IPS-NIHi7 (cell line): ENCODE results near the gene ZNF195.
"Not testable (repeated sequence)": the region's sequence is repeated elsewhere in the genome, so short reads cannot be mapped to it uniquely, and the experiment has no call there.

Experiments
- DNase-seq: peaks from one replicate; pipeline ENCODE4 v3.0.0; 2012; ENCODE audit warnings: mixed read lengths; ENCODE audit errors: extremely low spot score

ZNF195 gene

DNA sequence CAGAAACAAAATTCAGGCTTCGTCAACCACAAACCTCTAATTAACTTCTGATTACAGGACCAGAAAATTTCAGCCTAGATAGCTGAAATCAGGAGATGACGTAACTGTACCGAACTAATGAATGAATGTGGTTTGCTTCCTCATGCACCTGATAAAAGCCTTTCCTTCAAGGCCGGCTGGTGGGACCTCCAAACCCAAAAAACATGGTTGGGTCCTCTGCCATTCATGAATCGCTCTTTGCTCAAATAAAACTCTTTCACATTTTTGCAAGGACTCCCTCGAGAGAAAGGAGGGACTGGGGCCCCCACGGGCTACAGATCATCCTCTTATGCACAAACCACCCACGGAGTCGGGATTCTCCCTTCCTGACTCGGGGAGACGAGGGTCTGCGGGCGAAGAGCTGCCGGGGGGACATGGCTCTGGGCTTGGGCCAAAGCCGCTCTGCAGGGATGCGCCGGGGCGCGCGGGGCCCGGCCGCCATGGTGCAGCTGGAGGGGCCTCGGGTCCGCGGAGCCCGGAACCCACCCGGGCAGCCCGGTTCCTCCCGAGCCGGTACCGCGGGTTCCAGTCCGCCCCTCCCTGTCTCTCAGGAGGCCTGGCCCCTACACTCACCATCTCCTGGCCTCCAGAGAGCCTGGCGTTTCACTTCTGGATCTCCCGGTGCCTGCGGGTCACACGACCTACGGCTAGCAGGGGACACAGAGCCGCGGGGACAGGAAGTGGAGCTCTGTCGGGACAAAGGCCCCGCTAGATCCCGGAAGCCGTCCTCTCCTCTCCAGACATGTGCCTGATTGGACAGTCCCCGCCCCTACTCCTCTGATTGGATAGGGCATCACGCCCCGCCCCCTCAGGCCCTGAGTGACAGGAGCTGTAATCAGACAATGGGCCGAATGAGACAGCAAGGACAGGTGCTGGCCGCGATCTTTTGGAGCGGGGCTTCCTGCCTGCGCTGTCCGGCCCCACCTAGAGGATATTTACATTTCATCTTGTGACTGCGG, at the start of gene ZNF195:
TSS of gene ZNF195 (minus strand) at position 721 of the 998 bp plus-strand sequence. CDS start at position 615, 106 bp downstream.
- peak; percentile 99 for DNase-seq

DNA sequence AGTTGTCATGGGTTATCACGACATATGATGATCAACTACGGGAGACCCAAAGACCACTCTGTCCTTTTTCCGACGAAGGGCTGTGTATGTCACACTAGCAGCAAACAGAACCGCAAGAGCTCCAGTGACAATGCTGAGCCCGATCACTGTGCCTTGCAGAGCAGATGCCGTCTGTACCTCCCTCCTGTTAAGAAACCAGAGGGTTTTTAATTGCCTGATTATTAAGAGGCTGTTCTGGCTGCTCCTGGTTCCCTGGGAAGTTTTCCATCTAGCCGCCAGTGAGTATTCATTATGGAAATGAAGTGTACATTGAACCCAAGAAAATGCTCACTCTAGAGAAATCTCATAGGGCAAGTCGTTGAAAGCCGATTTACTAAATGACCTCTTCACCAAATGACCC, 49.1 kb upstream of the ZNF195 start:
- not testable (repeated sequence) for DNase-seq

DNA sequence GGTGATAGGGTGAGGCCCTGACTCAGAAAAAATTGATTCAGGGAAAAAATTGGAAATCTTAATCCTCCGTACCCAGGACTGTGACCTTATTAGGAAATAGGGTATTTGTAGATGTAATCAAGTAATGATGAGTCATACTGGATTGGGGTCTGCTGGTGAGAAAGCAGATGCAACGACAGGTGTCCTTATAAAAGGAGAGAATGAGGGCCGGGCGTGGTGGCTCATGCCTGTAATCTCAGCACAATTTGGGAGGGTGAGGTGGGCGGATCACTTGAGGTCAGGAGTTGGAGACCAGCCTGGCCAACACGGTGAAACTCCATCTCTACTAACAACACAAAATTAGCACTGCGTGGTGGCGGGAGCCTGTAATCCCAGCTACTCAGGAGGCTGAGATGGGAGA, 47.6 kb upstream of the ZNF195 start:
- not testable (repeated sequence) for DNase-seq

DNA sequence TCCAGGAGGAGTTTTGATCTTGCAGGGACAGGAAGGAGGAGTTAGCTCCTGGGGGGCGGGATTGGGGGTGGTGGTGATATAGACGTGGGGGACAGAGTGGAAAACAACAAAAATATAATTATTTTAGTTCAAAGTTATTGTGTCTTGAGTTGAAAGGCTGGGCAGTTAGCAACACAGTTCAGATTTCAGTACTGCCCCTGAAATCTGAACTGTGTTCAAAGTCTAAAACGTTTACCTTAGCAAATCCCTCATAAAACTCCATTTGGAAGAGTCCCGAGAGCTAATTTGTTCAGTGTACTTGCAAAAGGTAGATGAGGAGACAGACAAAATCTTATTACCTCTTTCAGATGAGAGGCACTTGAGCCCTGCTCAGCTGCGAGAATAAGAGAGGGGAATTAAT, 45.0 kb upstream of the ZNF195 start:
- DNase-seq = not testable (repeated sequence)

DNA sequence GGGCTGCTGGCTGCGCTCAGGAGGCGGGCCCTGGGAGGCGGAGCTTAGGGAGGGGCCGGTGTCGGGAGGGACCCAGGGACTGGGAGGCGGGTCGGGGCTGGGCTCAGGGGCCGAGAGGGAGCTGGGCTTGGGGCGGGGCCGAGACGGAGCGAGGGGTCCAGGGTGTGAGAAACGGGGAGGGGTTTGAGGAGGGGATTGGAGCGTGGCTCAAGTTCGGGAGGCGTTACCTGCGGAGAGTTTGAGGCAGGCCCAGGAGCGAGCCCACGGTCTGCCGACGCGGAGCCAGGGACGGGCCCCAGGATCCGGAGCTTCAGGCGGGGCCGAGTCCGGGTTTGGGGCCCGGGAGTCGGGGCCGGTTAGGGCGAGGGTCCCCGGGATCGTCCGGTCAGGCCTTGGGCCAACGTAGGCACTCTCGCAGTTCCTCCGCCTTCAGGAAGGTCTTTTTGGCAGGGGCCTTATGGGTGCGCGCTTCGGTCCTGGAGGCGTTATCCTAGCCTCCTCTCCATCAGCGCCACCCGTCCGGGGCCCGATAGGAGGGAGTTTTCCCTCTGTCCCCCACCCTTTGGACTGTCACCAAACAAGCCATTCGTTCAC, 44.3 kb upstream of the ZNF195 start:
- DNase-seq = peak; percentile 60

- DNase-seq = peak; percentile 72
Measured at GRCh38 chr11:3422380-3423137, 43.6 kb upstream of the ZNF195 start.

DNA sequence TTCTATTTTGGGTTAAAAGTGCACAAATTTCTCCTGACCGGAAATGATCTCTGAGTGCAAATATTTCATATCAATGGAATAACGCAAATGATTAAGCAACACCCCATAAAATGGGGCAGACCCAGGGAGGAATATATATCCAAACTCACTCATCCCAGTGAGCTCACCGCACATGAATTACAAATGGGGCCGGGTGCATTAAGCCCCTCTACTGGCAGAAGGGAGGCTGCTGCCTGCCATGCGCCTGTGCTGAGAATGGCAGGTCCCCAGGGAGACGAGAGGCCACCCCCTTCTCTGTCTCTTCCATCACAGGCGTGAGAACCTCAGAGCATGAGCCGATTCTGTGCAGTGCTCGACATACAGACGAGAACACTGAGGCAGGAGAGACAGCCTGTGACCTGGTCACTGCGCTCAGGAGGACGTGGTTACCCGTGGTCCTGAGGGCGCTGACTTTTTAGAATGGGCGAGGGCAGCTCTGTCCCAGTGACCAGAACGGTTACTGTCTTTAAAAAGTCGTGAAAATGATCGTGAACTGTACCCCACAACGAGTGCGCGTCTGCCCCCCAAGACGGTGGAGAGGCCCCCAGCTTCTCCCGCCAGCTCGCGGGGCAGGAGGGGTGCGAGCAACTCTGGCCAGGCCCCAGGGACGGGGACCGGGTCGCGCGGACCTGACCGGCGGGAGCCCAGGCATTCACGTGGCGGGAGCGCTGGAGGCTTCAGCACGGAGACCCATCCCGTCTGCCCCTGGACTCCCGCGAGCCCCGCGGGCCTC, 42.8 kb upstream of the ZNF195 start:
- DNase-seq = not testable (repeated sequence)

- not testable (repeated sequence) for DNase-seq
Measured at GRCh38 chr11:3420281-3421042, 41.5 kb upstream of the ZNF195 start.

DNA sequence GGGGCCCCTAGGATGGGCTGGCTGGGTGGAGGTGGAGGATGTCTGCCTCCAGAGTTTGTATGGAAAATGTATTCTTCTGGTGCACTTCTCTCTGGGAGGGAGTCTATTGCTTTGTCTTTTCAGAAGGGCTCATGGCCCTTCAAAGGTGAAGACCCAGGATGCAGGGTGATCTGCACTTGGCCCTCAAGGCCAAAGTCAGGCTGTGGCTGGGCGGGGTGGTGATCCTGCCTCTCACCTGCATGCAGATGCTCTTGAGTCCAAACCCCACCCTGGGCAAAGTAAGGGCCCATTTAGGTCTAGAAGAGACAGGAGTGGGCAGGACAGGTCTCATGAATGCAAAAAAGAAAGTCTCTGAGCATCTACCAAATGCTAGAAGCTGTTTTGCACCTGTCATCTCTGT, 40.5 kb upstream of the ZNF195 start:
- not testable (repeated sequence) for DNase-seq

DNA sequence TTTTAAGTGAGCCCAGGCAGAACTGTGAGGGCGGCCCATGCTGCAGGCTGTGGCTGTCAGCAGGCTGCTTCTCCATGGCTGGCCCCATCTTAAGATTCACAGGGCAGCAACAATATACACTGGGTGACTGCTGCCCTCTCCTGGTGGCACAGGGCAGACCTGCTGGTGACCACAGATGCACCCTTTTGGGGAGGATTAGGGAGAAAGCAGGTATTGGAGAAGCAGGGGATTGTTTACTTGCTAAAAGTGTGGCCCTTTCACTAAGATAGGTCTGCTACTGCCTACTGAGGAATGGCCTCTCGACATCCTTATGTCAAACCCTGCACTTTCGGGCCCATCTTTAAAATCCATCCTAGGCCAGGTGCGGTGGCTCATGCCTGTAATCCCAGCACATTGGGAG, 38.1 kb upstream of the ZNF195 start:
- DNase-seq = not testable (repeated sequence)

- not testable (repeated sequence) for DNase-seq
Measured at GRCh38 chr11:3415301-3415700, 36.4 kb upstream of the ZNF195 start.

DNA sequence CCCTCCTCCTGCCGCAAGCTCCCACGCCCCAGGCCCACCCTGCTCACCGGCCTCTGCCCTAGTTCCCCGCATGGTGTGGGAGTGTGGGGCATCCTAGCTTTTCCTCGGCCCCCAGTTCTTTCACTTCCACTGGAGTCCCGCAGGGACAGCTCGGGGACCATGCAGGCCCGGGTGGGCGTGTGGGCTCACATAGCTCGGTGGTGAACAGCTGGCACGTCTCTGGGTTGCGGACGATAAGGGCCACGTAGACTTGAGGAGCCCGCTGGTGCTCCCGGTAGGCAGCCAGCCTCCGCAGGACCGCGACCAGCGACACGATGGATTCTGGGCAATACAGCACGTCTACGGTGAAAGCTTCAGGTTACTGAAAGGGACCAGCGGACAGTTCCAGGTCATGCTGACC, 34.7 kb upstream of the ZNF195 start:
- not testable (repeated sequence) for DNase-seq

- DNase-seq = no peak
Measured at GRCh38 chr11:3412837-3413236, 33.9 kb upstream of the ZNF195 start.

GRCh38 chr11:3408722-3409121, 29.8 kb upstream of the ZNF195 start:
- peak; percentile 73 for DNase-seq

GRCh38 chr11:3408058-3408605, 29.2 kb upstream of the ZNF195 start:
- DNase-seq = not testable (repeated sequence)

GRCh38 chr11:3406937-3407336, 28.0 kb upstream of the ZNF195 start:
- DNase-seq = not testable (repeated sequence)

DNA sequence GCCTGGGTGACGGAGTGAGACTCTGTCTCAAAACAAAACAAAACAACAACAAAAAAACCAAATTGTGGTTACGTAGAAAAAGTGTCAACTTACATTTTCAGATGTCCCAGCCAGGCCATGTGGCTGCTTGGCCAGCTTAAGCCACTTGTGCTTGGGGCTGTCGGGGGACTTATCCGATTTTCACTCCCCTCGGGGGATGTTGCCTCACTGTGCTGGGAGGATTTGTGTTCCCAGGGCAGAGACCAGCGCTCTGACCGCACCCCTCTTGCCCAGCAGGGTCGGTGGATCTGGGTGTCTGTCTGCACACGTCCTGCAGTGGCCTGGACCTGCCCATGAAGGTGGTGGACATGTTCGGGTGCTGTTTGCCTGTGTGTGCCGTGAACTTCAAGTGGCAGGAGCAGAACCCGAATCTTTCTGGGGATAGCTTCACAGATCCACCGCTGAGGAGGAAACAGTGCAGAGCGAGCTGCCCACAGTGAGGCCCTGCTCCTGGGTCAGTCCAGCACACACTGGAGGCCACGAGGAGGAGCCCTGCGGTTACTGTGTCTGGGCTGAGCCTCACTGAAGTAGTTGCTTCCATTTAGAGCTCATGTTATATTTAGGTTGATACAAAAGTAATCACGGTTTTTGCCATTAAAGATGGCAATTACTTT, 27.4 kb upstream of the ZNF195 start:
- not testable (repeated sequence) for DNase-seq

GRCh38 chr11:3404076-3404925, 25.4 kb upstream of the ZNF195 start:
- DNase-seq = peak; percentile 33

GRCh38 chr11:3402861-3403250, 23.9 kb upstream of the ZNF195 start:
- not testable (repeated sequence) for DNase-seq
